Neural progenitor cell (in vitro differentiated cells): Measurements from ENCODE around the gene BAHD1. TPM values are rescaled to one million over a fixed set of nuclear protein-coding genes. Genes with fewer than 3 reads are reported as not detected.
A peak's percentile ranks its signal among the peaks of the same experiment; 100 is the strongest.

Experiments
- DNase-seq: peaks from one replicate; pipeline ENCODE4 v3.0.0-alpha.2; 2016; ENCODE audit warnings: low spot score
- H2AFZ ChIP-seq: fragments of 200-600 bp; sonication (generic); replicated peaks from 2 replicates; pipeline ENCODE4 v1.6.1; 2016; ENCODE audit warnings: antibody characterized with exemption
- H3F3A ChIP-seq: fragments of 200-600 bp; sonication (generic); 2 replicates; pipeline ENCODE4 v1.6.1; 2016; ENCODE audit warnings: antibody characterized with exemption, low read depth
- H3K27ac ChIP-seq: fragments of 200-600 bp; sonication (generic); 2 replicates; pipeline ENCODE4 v1.5.1; 2016; ENCODE audit warnings: mild to moderate bottlenecking
- H3K27me3 ChIP-seq: fragments of 200-600 bp; sonication (generic); 2 replicates; pipeline ENCODE4 v1.6.1; 2016; ENCODE audit warnings: mild to moderate bottlenecking, moderate library complexity
- H3K36me3 ChIP-seq: fragments of 200-600 bp; sonication (generic); 2 replicates; pipeline ENCODE4 v1.5.1; 2016
- H3K4me1 ChIP-seq: fragments of 200-600 bp; sonication (generic); 2 replicates; pipeline ENCODE4 v1.6.1; 2016; ENCODE audit warnings: mixed run types
- H3K4me2 ChIP-seq: fragments of 200-600 bp; sonication (generic); 2 replicates; pipeline ENCODE4 v1.6.1; 2016
- H3K4me3 ChIP-seq: fragments of 200-600 bp; sonication (generic); 2 replicates; pipeline ENCODE4 v1.5.1; 2016
- H3K79me2 ChIP-seq: fragments of 200-600 bp; sonication (generic); 2 replicates; pipeline ENCODE4 v1.6.1; 2016; ENCODE audit warnings: low read depth
- H3K9ac ChIP-seq: fragments of 200-600 bp; sonication (generic); 2 replicates; pipeline ENCODE4 v1.6.1; 2016
- H3K9me3 ChIP-seq: fragments of 200-600 bp; sonication (generic); 2 replicates; pipeline ENCODE4 v1.5.1; 2016; ENCODE audit warnings: low read depth
- H4K20me1 ChIP-seq: fragments of 200-600 bp; sonication (generic); 2 replicates; pipeline ENCODE4 v1.6.1; 2016; ENCODE audit warnings: low read depth
- H3K27ac Mint-ChIP-seq: 3 replicates; pipeline ENCODE4 v1.8.0; 2021; ENCODE audit warnings: mixed read lengths
- H3K27me3 Mint-ChIP-seq: 2 replicates; pipeline ENCODE4 v1.8.0; 2022; ENCODE audit warnings: low read depth, mild to moderate bottlenecking, inconsistent platforms, moderate library complexity, mixed read lengths; ENCODE audit not compliant: insufficient read depth
- H3K36me3 Mint-ChIP-seq: 3 replicates; pipeline ENCODE4 v1.8.0; 2021; ENCODE audit warnings: mixed read lengths
- H3K4me1 Mint-ChIP-seq: 3 replicates; pipeline ENCODE4 v1.8.0; 2021; ENCODE audit warnings: mixed read lengths
- H3K4me3 Mint-ChIP-seq: 3 replicates; pipeline ENCODE4 v1.8.0; 2021; ENCODE audit warnings: mild to moderate bottlenecking, moderate library complexity, mixed read lengths
- H3K9me3 Mint-ChIP-seq: 3 replicates; pipeline ENCODE4 v1.8.0; 2020; ENCODE audit warnings: mixed read lengths
- EZH2 ChIP-seq: fragments of 200-600 bp; sonication (generic); IDR thresholded peaks from 2 replicates; pipeline ENCODE4 v1.6.1; 2017; ENCODE audit warnings: antibody characterized with exemption, mild to moderate bottlenecking, moderate library complexity
- EZH2phosphoT487 ChIP-seq: fragments of 200-600 bp; sonication (generic); IDR thresholded peaks from 2 replicates; pipeline ENCODE4 v1.6.1; 2017; ENCODE audit warnings: antibody characterized with exemption
- total RNA-seq: library from RNA; depleted of rRNA; stranded (reverse); fragments of >200 nt; gene quantifications from 2 replicates; pipeline ENCODE4 v1.2.3, GENCODE V29; 2015; ENCODE audit warnings: low replicate concordance
- TF ChIP-seq, protein P1 (sequence below): fragments of 200-600 bp; sonication (generic); IDR thresholded peaks from 2 replicates; pipeline ENCODE4 v1.5.1; 2017; ENCODE audit warnings: antibody characterized with exemption, mild to moderate bottlenecking

Gene BAHD1
- total RNA-seq, 1 donor from 2014 or later, result 5.8 TPM

DNA sequence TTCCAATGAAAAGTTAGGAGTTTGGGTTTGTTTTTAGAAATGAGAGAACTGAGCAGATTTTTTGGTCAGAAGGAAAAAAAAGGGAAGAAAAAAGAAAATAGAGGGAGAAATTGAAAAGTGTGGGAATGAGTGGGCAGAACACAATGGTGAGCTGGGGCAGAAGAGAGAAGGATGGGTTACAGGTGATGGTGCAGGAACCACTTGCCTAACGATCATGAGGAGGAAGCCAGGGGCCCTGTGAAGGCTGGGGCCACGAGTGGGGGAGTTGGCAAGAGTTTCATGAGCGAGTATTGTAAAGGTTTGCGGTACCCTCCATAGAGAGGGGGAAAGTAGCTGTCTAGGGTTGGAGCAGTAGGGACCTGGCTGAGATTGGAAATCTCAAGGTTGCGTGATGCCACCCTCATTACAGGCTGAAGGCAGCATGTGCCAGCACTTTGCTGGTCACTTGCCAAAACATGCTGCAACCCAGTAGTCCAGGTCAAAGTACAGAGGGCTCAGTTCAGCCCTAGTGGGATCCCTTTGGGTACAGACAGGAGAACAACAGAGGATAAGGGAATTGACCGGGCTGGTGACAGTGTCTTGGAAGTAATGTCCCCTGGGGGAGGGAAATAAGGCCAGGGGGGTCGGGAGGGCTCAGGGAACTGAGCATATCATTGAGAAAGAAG is 28.5 kb upstream of the BAHD1 start:
- peaks cover 3% of the 10 kb centered on the region for H3F3A ChIP-seq
- no peak for DNase-seq
- no peak overlapping the region for H3K4me3 ChIP-seq
- no peak overlapping the region for H3K27ac ChIP-seq
- H3K4me1 Mint-ChIP-seq, result peaks cover 7% of the 10 kb centered on the region
- H3K27me3 ChIP-seq, result no peaks in the 10 kb centered on the region
- H2AFZ ChIP-seq, result no peak overlapping the region
- no peak overlapping the region for H3K4me3 Mint-ChIP-seq
- H3K9me3 ChIP-seq, result no peaks in the 10 kb centered on the region
- peaks cover 39% of the 10 kb centered on the region for H3K36me3 Mint-ChIP-seq
- no peak overlapping the region for H3K9ac ChIP-seq
- no peak overlapping the region for H3K27ac Mint-ChIP-seq
- H3K9me3 Mint-ChIP-seq, result no peaks in the 10 kb centered on the region
- H3K79me2 ChIP-seq, result peaks cover 6% of the 10 kb centered on the region
- H3K27me3 Mint-ChIP-seq, result peaks cover 2% of the 10 kb centered on the region
- H3K36me3 ChIP-seq, result no peaks in the 10 kb centered on the region
- TF ChIP-seq EZH2 (no peak), EZH2phosphoT487 (no peak)
- TF ChIP-seq, protein P1, sequence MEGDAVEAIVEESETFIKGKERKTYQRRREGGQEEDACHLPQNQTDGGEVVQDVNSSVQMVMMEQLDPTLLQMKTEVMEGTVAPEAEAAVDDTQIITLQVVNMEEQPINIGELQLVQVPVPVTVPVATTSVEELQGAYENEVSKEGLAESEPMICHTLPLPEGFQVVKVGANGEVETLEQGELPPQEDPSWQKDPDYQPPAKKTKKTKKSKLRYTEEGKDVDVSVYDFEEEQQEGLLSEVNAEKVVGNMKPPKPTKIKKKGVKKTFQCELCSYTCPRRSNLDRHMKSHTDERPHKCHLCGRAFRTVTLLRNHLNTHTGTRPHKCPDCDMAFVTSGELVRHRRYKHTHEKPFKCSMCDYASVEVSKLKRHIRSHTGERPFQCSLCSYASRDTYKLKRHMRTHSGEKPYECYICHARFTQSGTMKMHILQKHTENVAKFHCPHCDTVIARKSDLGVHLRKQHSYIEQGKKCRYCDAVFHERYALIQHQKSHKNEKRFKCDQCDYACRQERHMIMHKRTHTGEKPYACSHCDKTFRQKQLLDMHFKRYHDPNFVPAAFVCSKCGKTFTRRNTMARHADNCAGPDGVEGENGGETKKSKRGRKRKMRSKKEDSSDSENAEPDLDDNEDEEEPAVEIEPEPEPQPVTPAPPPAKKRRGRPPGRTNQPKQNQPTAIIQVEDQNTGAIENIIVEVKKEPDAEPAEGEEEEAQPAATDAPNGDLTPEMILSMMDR, result no peak
- no peak overlapping the region for H3K4me2 ChIP-seq
- peaks cover 6% of the 10 kb centered on the region for H3K4me1 ChIP-seq
- peaks cover 10% of the 10 kb centered on the region for H4K20me1 ChIP-seq

DNA sequence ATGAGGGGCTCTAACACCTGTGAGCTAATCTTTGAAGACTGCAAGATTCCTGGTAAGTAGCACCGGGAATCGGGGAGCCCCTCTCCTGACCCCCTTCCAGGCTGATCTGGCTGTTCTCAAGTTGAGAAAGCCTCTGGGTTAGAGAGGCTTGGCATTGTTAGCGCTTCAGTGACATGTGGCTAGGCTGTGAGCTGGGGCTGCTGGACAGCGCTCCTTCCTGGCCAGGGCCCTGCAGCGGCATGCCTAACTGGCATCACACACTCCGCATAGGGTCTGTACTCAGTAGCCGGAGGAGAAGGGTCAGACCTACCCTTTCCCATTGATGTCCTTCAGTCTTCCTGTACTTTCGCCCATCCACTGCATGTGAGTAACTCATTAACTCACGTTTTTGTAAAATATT is 27.7 kb upstream of the BAHD1 start:
- Histone ChIP-seq H3K79me2 (no peaks in the 10 kb centered on the region), H3K36me3 (no peaks in the 10 kb centered on the region), H3K27me3 (no peaks in the 10 kb centered on the region), H3K27ac (no peak overlapping the region), H3F3A (no peaks in the 10 kb centered on the region), H3K4me3 (no peak overlapping the region), H2AFZ (no peak overlapping the region), H3K9ac (no peak overlapping the region), H3K4me1 (no peaks in the 10 kb centered on the region), H4K20me1 (peaks cover 3% of the 10 kb centered on the region), H3K4me2 (no peak overlapping the region), H3K9me3 (no peaks in the 10 kb centered on the region)
- H3K4me3 Mint-ChIP-seq, result no peak overlapping the region
- peaks cover 2% of the 10 kb centered on the region for H3K27me3 Mint-ChIP-seq
- no peaks in the 10 kb centered on the region for H3K9me3 Mint-ChIP-seq
- H3K27ac Mint-ChIP-seq, result peak overlapping the region; percentile 37
- no peak for TF ChIP-seq EZH2
- TF ChIP-seq, protein P1, result no peak
- no peak for TF ChIP-seq EZH2phosphoT487
- no peak for DNase-seq
- no peaks in the 10 kb centered on the region for H3K4me1 Mint-ChIP-seq
- peaks cover 41% of the 10 kb centered on the region for H3K36me3 Mint-ChIP-seq

DNA sequence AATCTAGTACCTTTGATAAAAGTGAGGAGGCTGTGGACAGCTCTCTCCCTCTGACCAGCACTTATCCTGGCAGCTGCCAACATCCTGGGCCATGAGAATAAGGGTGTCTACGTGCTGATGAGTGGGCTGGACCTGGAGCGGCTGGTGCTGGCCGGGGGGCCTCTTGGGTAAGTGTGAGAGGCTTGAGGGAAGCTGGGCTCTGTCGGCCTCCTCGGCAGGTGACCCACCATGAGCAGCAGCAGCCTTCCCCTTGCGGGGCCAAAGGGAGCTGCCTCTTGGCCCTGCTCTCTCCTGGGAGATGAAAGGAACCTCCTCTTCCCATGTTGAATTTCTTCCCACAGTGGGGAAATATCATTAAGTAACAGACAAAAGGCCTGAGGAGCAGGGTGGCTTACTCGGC is 25.9 kb upstream of the BAHD1 start:
- Histone ChIP-seq H3K4me3 (no peak overlapping the region), H3K4me2 (no peak overlapping the region), H2AFZ (no peak overlapping the region), H3K27me3 (no peaks in the 10 kb centered on the region), H3K4me1 (no peaks in the 10 kb centered on the region), H3K27ac (no peak overlapping the region), H3K36me3 (no peaks in the 10 kb centered on the region), H3F3A (no peaks in the 10 kb centered on the region), H4K20me1 (peaks cover 3% of the 10 kb centered on the region), H3K79me2 (no peaks in the 10 kb centered on the region), H3K9ac (no peak overlapping the region), H3K9me3 (no peaks in the 10 kb centered on the region)
- Mint-ChIP-seq H3K4me3 (no peak overlapping the region), H3K27ac (no peak overlapping the region), H3K36me3 (peaks cover 38% of the 10 kb centered on the region), H3K4me1 (no peaks in the 10 kb centered on the region), H3K9me3 (no peaks in the 10 kb centered on the region), H3K27me3 (peaks cover 2% of the 10 kb centered on the region)
- no peak for TF ChIP-seq EZH2phosphoT487
- TF ChIP-seq, protein P1, result no peak
- no peak for TF ChIP-seq EZH2
- DNase-seq, result no peak
